ENCODE data around the gene SLC37A4. TPM values are rescaled to one million over a fixed set of nuclear protein-coding genes. Genes with fewer than 3 reads are reported as not detected.
"Not testable (repeated sequence)": the region's sequence is repeated elsewhere in the genome, so short reads cannot be mapped to it uniquely, and the experiment has no call there.

SLC37A4 gene
- polyA plus RNA-seq, 2 of the 4 experiments (the other 2 are of a cell fraction): 15.5 to 21.2 TPM

GRCh38 chr11:119038884-119039283, 8.2 kb upstream of the SLC37A4 start:
- TF ChIP-seq FOXS1 (CRISPR knock-in tag; IDR thresholded peaks at IDR 0.05): no peak
- TF ChIP-seq JUNB (IDR thresholded peaks at IDR 0.05): no peak
- no peak for TF ChIP-seq NFE2L2 (conservative IDR thresholded peaks at IDR 0.05; ENCODE audit: low read length)
- no peak for TF ChIP-seq JUN (IDR thresholded peaks at IDR 0.05)
- no peak for TF ChIP-seq HOXB13 (CRISPR knock-in tag; IDR thresholded peaks at IDR 0.05; ENCODE audit: low read depth)
- TF ChIP-seq USF2 (IDR thresholded peaks at IDR 0.05): no peak
- TF ChIP-seq HOXB5 (CRISPR knock-in tag; IDR thresholded peaks at IDR 0.05): no peak
- no peak for TF ChIP-seq HEYL (CRISPR knock-in tag; IDR thresholded peaks at IDR 0.05)
- TF ChIP-seq NPAS2 (CRISPR knock-in tag; IDR thresholded peaks at IDR 0.05; ENCODE audit: borderline replicate concordance): no peak
- TF ChIP-seq EHMT2 (IDR thresholded peaks at IDR 0.05; ENCODE audit: low read depth): no peak
- TF ChIP-seq RNF2 (IDR thresholded peaks at IDR 0.05; ENCODE audit: borderline replicate concordance, low read depth): no peak
- H3K4me1 ChIP-seq: no peaks in the 10 kb centered on the region
- WGBS (ENCODE audit: missing lambda C conversion rate): 67% methylated on average over 5 of the region's 5 CpGs
- ChIA-PET POLR2A (no interaction called here), CTCF (interaction anchor here (1.9 kb wide), 1 partner anchor 17 kb away, joined by 8 read pairs; the partner anchor contains the start of gene HYOU1)
- H3K4me2 ChIP-seq: no peak overlapping the region
- no peak for DNase-seq (ENCODE audit: low read depth in 1 of 2, low spot score in 1 of 2)
- no peak overlapping the region for H3K4me3 ChIP-seq
- no peak for FAIRE-seq
- ATAC-seq: no peak
- H3K27ac ChIP-seq: no peak overlapping the region
- H3K9me3 ChIP-seq: no peaks in the 10 kb centered on the region

- no peak overlapping the region for H3K27ac ChIP-seq
- H3K4me3 ChIP-seq: no peak overlapping the region
- ATAC-seq (no peak), DNase-seq (ENCODE audit: low read depth in 1 of 2, low spot score in 1 of 2) (no peak), FAIRE-seq (no peak)
- 77% methylated on average over 3 of the region's 3 CpGs for WGBS (ENCODE audit: missing lambda C conversion rate)
- ChIA-PET CTCF (interaction anchor here (0.7 kb wide), 1 partner anchor 13 kb away, joined by 4 read pairs; no protein-coding TSS in a partner anchor), POLR2A (no interaction called here)
- no peaks in the 10 kb centered on the region for H3K9me3 ChIP-seq
- H3K4me1 ChIP-seq: peaks cover 3% of the 10 kb centered on the region
- no peak overlapping the region for H3K4me2 ChIP-seq
- TF ChIP-seq MAX (IDR thresholded peaks at IDR 0.05): no peak
- TF ChIP-seq TFCP2L1 (CRISPR knock-in tag; IDR thresholded peaks at IDR 0.05): no peak
- TF ChIP-seq HES2 (IDR thresholded peaks at IDR 0.05): no peak
- no peak for TF ChIP-seq KDM5A (IDR thresholded peaks at IDR 0.05)
- TF ChIP-seq POLR2A (IDR thresholded peaks at IDR 0.05; ENCODE audit: low read length): no peak
- TF ChIP-seq PHF8 (IDR thresholded peaks at IDR 0.05; ENCODE audit: borderline replicate concordance, low read depth): no peak
- TF ChIP-seq CBX2 (IDR thresholded peaks at IDR 0.05; ENCODE audit: borderline replicate concordance, low read depth): no peak
- no peak for TF ChIP-seq NFE2L2 (conservative IDR thresholded peaks at IDR 0.05; ENCODE audit: low read length)
- TF ChIP-seq FOSL2 (IDR thresholded peaks at IDR 0.05): no peak
- TF ChIP-seq FOSL2 (CRISPR knock-in tag; IDR thresholded peaks at IDR 0.05): no peak
- TF ChIP-seq ZC3H11A (IDR thresholded peaks at IDR 0.05): no peak
- no peak for TF ChIP-seq CHD4 (IDR thresholded peaks at IDR 0.05; ENCODE audit: borderline replicate concordance)
- TF ChIP-seq BCL3 (IDR thresholded peaks at IDR 0.05): no peak
- no peak for TF ChIP-seq CHD2 (IDR thresholded peaks at IDR 0.05; ENCODE audit: low read length, partially characterized antibody)
- TF ChIP-seq FOXS1 (CRISPR knock-in tag; IDR thresholded peaks at IDR 0.05): no peak
- TF ChIP-seq JUN (IDR thresholded peaks at IDR 0.05): no peak
- no peak for TF ChIP-seq ATOH8 (CRISPR knock-in tag; IDR thresholded peaks at IDR 0.05; ENCODE audit: low read depth)
- no peak for TF ChIP-seq CBX8 (IDR thresholded peaks at IDR 0.05)
- no peak for TF ChIP-seq NPAS2 (CRISPR knock-in tag; IDR thresholded peaks at IDR 0.05; ENCODE audit: borderline replicate concordance)
- TF ChIP-seq USF2 (IDR thresholded peaks at IDR 0.05): no peak
- no peak for TF ChIP-seq REST (IDR thresholded peaks at IDR 0.05)
Observed at GRCh38 chr11:119034813-119035212, 4.1 kb upstream of the SLC37A4 start.

GRCh38 chr11:119033421-119033820, 2.7 kb upstream of the SLC37A4 start:
- POLR2A ChIA-PET: interaction anchor here (0.7 kb wide), 1 partner anchor 410 kb away, joined by 4 read pairs; no protein-coding TSS in a partner anchor
- not testable (repeated sequence) for H3K9me3 ChIP-seq; ATAC-seq; H3K27ac ChIP-seq; H3K4me3 ChIP-seq; H3K4me2 ChIP-seq; DNase-seq (ENCODE audit: low read depth in 1 of 2, low spot score in 1 of 2); FAIRE-seq
- peaks cover 12% of the 10 kb centered on the region for H3K4me1 ChIP-seq
- CTCF ChIA-PET: interaction anchor here (0.7 to 0.8 kb wide), 2 partner anchors 15 to 23 kb away, joined by 3 read pairs; partner anchors contain the start of gene RPS25
- 75% methylated on average over 10 of the region's 10 CpGs for WGBS (ENCODE audit: missing lambda C conversion rate)

All from A549 (cell line).